Measurements from ENCODE around the gene OXCT2.
"Not testable (repeated sequence)": the region's sequence is repeated elsewhere in the genome, so short reads cannot be mapped to it uniquely, and the experiment has no call there.

The OXCT2 gene

GRCh38 chr1:39795651-39796050 lies 24.5 kb upstream of the OXCT2 start:
- Histone ChIP-seq H3K27ac (ENCODE audit: insufficient read depth in 1 of 2, low read depth in 1 of 2, low read length in 2 of 2, poor library complexity in 1 of 2, severe bottlenecking in 2 of 2) (no peak overlapping the region), H3K4me3 (ENCODE audit: control insufficient read depth in 1 of 7, extremely low read depth in 1 of 7, insufficient read depth in 4 of 7, low read depth in 2 of 7, low read length in 6 of 7) (no peak overlapping the region), H3K4me1 (ENCODE audit: control extremely low read depth in 1 of 4, control insufficient read depth in 4 of 4, insufficient read depth in 4 of 4, low read length in 3 of 4) (peaks cover 0 to 15% (median 8%) of the 10 kb centered on the region in 4 experiments), H3K27me3 (replicated peaks in 2 of 5; ENCODE audit: control insufficient read depth in 4 of 5, insufficient read depth in 5 of 5, low read length in 4 of 5) (peaks cover 0 to 19% (median 4%) of the 10 kb centered on the region in 5 experiments), H3K9me3 (ENCODE audit: control extremely low read depth in 1 of 5, control insufficient read depth in 4 of 5, insufficient read depth in 2 of 5, low read depth in 1 of 5, low read length in 4 of 5) (no peaks in the 10 kb centered on the region), H3K36me3 (ENCODE audit: control insufficient read depth in 4 of 4, insufficient read depth in 4 of 4, low read length in 3 of 4) (no peaks in the 10 kb centered on the region)
- 100% methylated on average over 1 of the region's 1 CpG for WGBS (ENCODE audit: insufficient coverage)
- POLR2A ChIA-PET = no interaction called here
- DNase-seq = no peak
- CTCF ChIA-PET = interaction anchor here (0.6 kb wide), 1 partner anchor 175 kb away, joined by 3 read pairs; no protein-coding TSS in a partner anchor

- CTCF ChIA-PET = no interaction called here
Observed at GRCh38 chr1:39791838-39792237, 20.7 kb upstream of the OXCT2 start.

GRCh38 chr1:39789571-39790110 lies 18.5 kb upstream of the OXCT2 start:
- Histone ChIP-seq H3K4me3 (ENCODE audit: control insufficient read depth in 1 of 7, extremely low read depth in 1 of 7, insufficient read depth in 4 of 7, low read depth in 2 of 7, low read length in 6 of 7) (peak overlapping the region in 4 of 7 experiments; percentile 48 to 63 (median 56)), H3K27me3 (replicated peaks in 2 of 5; ENCODE audit: control insufficient read depth in 4 of 5, insufficient read depth in 5 of 5, low read length in 4 of 5) (peaks cover 0 to 54% (median 14%) of the 10 kb centered on the region in 5 experiments), H3K36me3 (ENCODE audit: control insufficient read depth in 4 of 4, insufficient read depth in 4 of 4, low read length in 3 of 4) (no peaks in the 10 kb centered on the region), H3K4me1 (ENCODE audit: control extremely low read depth in 1 of 4, control insufficient read depth in 4 of 4, insufficient read depth in 4 of 4, low read length in 3 of 4) (peaks cover 0 to 10% (median 6%) of the 10 kb centered on the region in 4 experiments), H3K9me3 (ENCODE audit: control extremely low read depth in 1 of 5, control insufficient read depth in 4 of 5, insufficient read depth in 2 of 5, low read depth in 1 of 5, low read length in 4 of 5) (no peaks in the 10 kb centered on the region), H3K27ac (ENCODE audit: insufficient read depth in 1 of 2, low read depth in 1 of 2, low read length in 2 of 2, poor library complexity in 1 of 2, severe bottlenecking in 2 of 2) (no peak overlapping the region)
- 59% methylated on average over 10 of the region's 15 CpGs for WGBS (ENCODE audit: insufficient coverage)
- POLR2A ChIA-PET = no interaction called here
- no peak for DNase-seq
- CTCF ChIA-PET = interaction anchor here (1.3 to 1.4 kb wide), 2 partner anchors 8 to 10 kb away, joined by 4 to 5 read pairs; no protein-coding TSS in a partner anchor

More at GRCh38 chr1:39791838-39792237, 20.7 kb upstream of the OXCT2 start:
- Histone ChIP-seq H3K9me3 (ENCODE audit: control extremely low read depth in 1 of 5, control insufficient read depth in 4 of 5, insufficient read depth in 2 of 5, low read depth in 1 of 5, low read length in 4 of 5) (no peaks in the 10 kb centered on the region), H3K4me3 (ENCODE audit: control insufficient read depth in 1 of 7, extremely low read depth in 1 of 7, insufficient read depth in 4 of 7, low read depth in 2 of 7, low read length in 6 of 7) (no peak overlapping the region), H3K27ac (ENCODE audit: insufficient read depth in 1 of 2, low read depth in 1 of 2, low read length in 2 of 2, poor library complexity in 1 of 2, severe bottlenecking in 2 of 2) (no peak overlapping the region), H3K4me1 (ENCODE audit: control extremely low read depth in 1 of 4, control insufficient read depth in 4 of 4, insufficient read depth in 4 of 4, low read length in 3 of 4) (peaks cover 0 to 10% (median 6%) of the 10 kb centered on the region in 4 experiments), H3K36me3 (ENCODE audit: control insufficient read depth in 4 of 4, insufficient read depth in 4 of 4, low read length in 3 of 4) (no peaks in the 10 kb centered on the region), H3K27me3 (replicated peaks in 2 of 5; ENCODE audit: control insufficient read depth in 4 of 5, insufficient read depth in 5 of 5, low read length in 4 of 5) (peaks cover 0 to 49% (median 14%) of the 10 kb centered on the region in 5 experiments)
- POLR2A ChIA-PET = interaction anchor here (0.6 kb wide), 1 partner anchor 203 kb away, joined by 3 read pairs; no protein-coding TSS in a partner anchor
- no CpG with 5 or more reads among the region's 2 CpGs for WGBS (ENCODE audit: insufficient coverage)
- DNase-seq = no peak

GRCh38 chr1:39788758-39789570 lies 17.8 kb upstream of the OXCT2 start, which contains the start of gene BMP8B:
Gene BMP8B, minus strand, starts transcription at chr1:39788865. Its CDS starts 380 bp downstream, at chr1:39788485.
- H3K27me3 ChIP-seq (replicated peaks in 2 of 5; ENCODE audit: control insufficient read depth in 4 of 5, insufficient read depth in 5 of 5, low read length in 4 of 5) = peaks cover 0 to 54% (median 14%) of the 10 kb centered on the region in 5 experiments
- peaks cover 0 to 10% (median 6%) of the 10 kb centered on the region in 4 experiments for H3K4me1 ChIP-seq (ENCODE audit: control extremely low read depth in 1 of 4, control insufficient read depth in 4 of 4, insufficient read depth in 4 of 4, low read length in 3 of 4)
- peak within 1 kb of the TSS; percentile 5 to 63 (median 48) for H3K4me3 ChIP-seq (ENCODE audit: control insufficient read depth in 1 of 7, extremely low read depth in 1 of 7, insufficient read depth in 4 of 7, low read depth in 2 of 7, low read length in 6 of 7)
- DNase-seq = peak; percentile 17 to 45 (median 25)
- H3K36me3 ChIP-seq (ENCODE audit: control insufficient read depth in 4 of 4, insufficient read depth in 4 of 4, low read length in 3 of 4) = no peaks in the 10 kb centered on the region
- ChIA-PET POLR2A (no interaction called here), CTCF (interaction anchor here (1.3 kb wide), 1 partner anchor 10 kb away, joined by 4 read pairs; no protein-coding TSS in a partner anchor)
- under 1% methylated on average over 72 of the region's 91 CpGs for WGBS (ENCODE audit: insufficient coverage)
- H3K9me3 ChIP-seq (ENCODE audit: control extremely low read depth in 1 of 5, control insufficient read depth in 4 of 5, insufficient read depth in 2 of 5, low read depth in 1 of 5, low read length in 4 of 5) = no peaks in the 10 kb centered on the region
- no peak within 1 kb of the TSS for H3K27ac ChIP-seq (ENCODE audit: insufficient read depth in 1 of 2, low read depth in 1 of 2, low read length in 2 of 2, poor library complexity in 1 of 2, severe bottlenecking in 2 of 2)

GRCh38 chr1:39788426-39788757 lies 17.2 kb upstream of the OXCT2 start:
- peak in 1 of 3 donors; percentile 28 for DNase-seq
- WGBS (ENCODE audit: insufficient coverage) = 5% methylated on average over 36 of the region's 51 CpGs
- ChIA-PET POLR2A (no interaction called here), CTCF (no interaction called here)
- no peaks in the 10 kb centered on the region for H3K9me3 ChIP-seq (ENCODE audit: control extremely low read depth in 1 of 5, control insufficient read depth in 4 of 5, insufficient read depth in 2 of 5, low read depth in 1 of 5, low read length in 4 of 5)
- peaks cover 0 to 10% (median 6%) of the 10 kb centered on the region in 4 experiments for H3K4me1 ChIP-seq (ENCODE audit: control extremely low read depth in 1 of 4, control insufficient read depth in 4 of 4, insufficient read depth in 4 of 4, low read length in 3 of 4)
- H3K27ac ChIP-seq (ENCODE audit: insufficient read depth in 1 of 2, low read depth in 1 of 2, low read length in 2 of 2, poor library complexity in 1 of 2, severe bottlenecking in 2 of 2) = no peak overlapping the region
- peak overlapping the region in 6 of 7 experiments; percentile 19 to 63 (median 40) for H3K4me3 ChIP-seq (ENCODE audit: control insufficient read depth in 1 of 7, extremely low read depth in 1 of 7, insufficient read depth in 4 of 7, low read depth in 2 of 7, low read length in 6 of 7)
- H3K36me3 ChIP-seq (ENCODE audit: control insufficient read depth in 4 of 4, insufficient read depth in 4 of 4, low read length in 3 of 4) = no peaks in the 10 kb centered on the region
- H3K27me3 ChIP-seq (replicated peaks in 2 of 5; ENCODE audit: control insufficient read depth in 4 of 5, insufficient read depth in 5 of 5, low read length in 4 of 5) = peaks cover 0 to 54% (median 17%) of the 10 kb centered on the region in 5 experiments

GRCh38 chr1:39787964-39788363 lies 16.8 kb upstream of the OXCT2 start:
- H3K9me3 ChIP-seq (ENCODE audit: control extremely low read depth in 1 of 5, control insufficient read depth in 4 of 5, insufficient read depth in 2 of 5, low read depth in 1 of 5, low read length in 4 of 5); DNase-seq; POLR2A ChIA-PET; H3K4me3 ChIP-seq (ENCODE audit: control insufficient read depth in 1 of 7, extremely low read depth in 1 of 7, insufficient read depth in 4 of 7, low read depth in 2 of 7, low read length in 6 of 7); H3K27ac ChIP-seq (ENCODE audit: insufficient read depth in 1 of 2, low read depth in 1 of 2, low read length in 2 of 2, poor library complexity in 1 of 2, severe bottlenecking in 2 of 2); H3K36me3 ChIP-seq (ENCODE audit: control insufficient read depth in 4 of 4, insufficient read depth in 4 of 4, low read length in 3 of 4); H3K4me1 ChIP-seq (ENCODE audit: control extremely low read depth in 1 of 4, control insufficient read depth in 4 of 4, insufficient read depth in 4 of 4, low read length in 3 of 4); CTCF ChIA-PET: not testable (repeated sequence)
- peaks cover 0 to 53% (median 17%) of the 10 kb centered on the region in 5 experiments for H3K27me3 ChIP-seq (replicated peaks in 2 of 5; ENCODE audit: control insufficient read depth in 4 of 5, insufficient read depth in 5 of 5, low read length in 4 of 5)
- WGBS (ENCODE audit: insufficient coverage) = 8% methylated on average over 25 of the region's 55 CpGs

GRCh38 chr1:39787468-39787867 lies 16.3 kb upstream of the OXCT2 start:
- no peak for DNase-seq
- ChIA-PET POLR2A (no interaction called here), CTCF (interaction anchor here (1.0 kb wide), 1 partner anchor 11 kb away, joined by 3 read pairs; no protein-coding TSS in a partner anchor)
- Histone ChIP-seq H3K36me3 (ENCODE audit: control insufficient read depth in 4 of 4, insufficient read depth in 4 of 4, low read length in 3 of 4) (no peaks in the 10 kb centered on the region), H3K4me3 (ENCODE audit: control insufficient read depth in 1 of 7, extremely low read depth in 1 of 7, insufficient read depth in 4 of 7, low read depth in 2 of 7, low read length in 6 of 7) (no peak overlapping the region), H3K27me3 (replicated peaks in 2 of 5; ENCODE audit: control insufficient read depth in 4 of 5, insufficient read depth in 5 of 5, low read length in 4 of 5) (peaks cover 0 to 51% (median 16%) of the 10 kb centered on the region in 5 experiments), H3K4me1 (ENCODE audit: control extremely low read depth in 1 of 4, control insufficient read depth in 4 of 4, insufficient read depth in 4 of 4, low read length in 3 of 4) (peaks cover 0 to 10% (median 6%) of the 10 kb centered on the region in 4 experiments), H3K27ac (ENCODE audit: insufficient read depth in 1 of 2, low read depth in 1 of 2, low read length in 2 of 2, poor library complexity in 1 of 2, severe bottlenecking in 2 of 2) (no peak overlapping the region), H3K9me3 (ENCODE audit: control extremely low read depth in 1 of 5, control insufficient read depth in 4 of 5, insufficient read depth in 2 of 5, low read depth in 1 of 5, low read length in 4 of 5) (no peaks in the 10 kb centered on the region)
- WGBS (ENCODE audit: insufficient coverage) = 82% methylated on average over 6 of the region's 11 CpGs
